PFSK-1 (cell line): ENCODE results near the gene ZNF536.

Experiments used
- FOXP2 ChIP-seq: optimal IDR thresholded peaks from 2 replicates; pipeline ENCODE3; 2011; ENCODE audit warnings: borderline replicate concordance, control low read depth, inconsistent platforms; ENCODE audit not compliant: insufficient read depth; ENCODE audit errors: extremely low read length, extremely low read depth
- POLR2AphosphoS5 ChIP-seq: IDR thresholded peaks from 2 replicates; pipeline ENCODE4 v1.6.1; 2012; ENCODE audit warnings: low read depth, mild to moderate bottlenecking, control low read depth, low read length, moderate library complexity
- SIN3A ChIP-seq: IDR thresholded peaks from 2 replicates; pipeline ENCODE4 v1.6.1; 2012; ENCODE audit warnings: mild to moderate bottlenecking, low read length, moderate library complexity, borderline replicate concordance; ENCODE audit not compliant: insufficient read depth
- TAF1 ChIP-seq: IDR thresholded peaks from 2 replicates; pipeline ENCODE4 v1.6.1; 2012; ENCODE audit warnings: low read length, control low read depth, borderline replicate concordance; ENCODE audit not compliant: insufficient read depth
- TF ChIP-seq, protein P1 (sequence below), 2 experiments: IDR thresholded peaks; 2 replicates each; pipeline versions ENCODE4 v1.6.1 to v1.8.0; 2011 to 2012; ENCODE audit warnings: low read depth in 2 of 2, low read length in 2 of 2, control low read depth in 1 of 2, inconsistent platforms in 1 of 2, mild to moderate bottlenecking in 1 of 2, moderate library complexity in 1 of 2; ENCODE audit not compliant: insufficient read depth in 1 of 2

- TF ChIP-seq, protein P1, sequence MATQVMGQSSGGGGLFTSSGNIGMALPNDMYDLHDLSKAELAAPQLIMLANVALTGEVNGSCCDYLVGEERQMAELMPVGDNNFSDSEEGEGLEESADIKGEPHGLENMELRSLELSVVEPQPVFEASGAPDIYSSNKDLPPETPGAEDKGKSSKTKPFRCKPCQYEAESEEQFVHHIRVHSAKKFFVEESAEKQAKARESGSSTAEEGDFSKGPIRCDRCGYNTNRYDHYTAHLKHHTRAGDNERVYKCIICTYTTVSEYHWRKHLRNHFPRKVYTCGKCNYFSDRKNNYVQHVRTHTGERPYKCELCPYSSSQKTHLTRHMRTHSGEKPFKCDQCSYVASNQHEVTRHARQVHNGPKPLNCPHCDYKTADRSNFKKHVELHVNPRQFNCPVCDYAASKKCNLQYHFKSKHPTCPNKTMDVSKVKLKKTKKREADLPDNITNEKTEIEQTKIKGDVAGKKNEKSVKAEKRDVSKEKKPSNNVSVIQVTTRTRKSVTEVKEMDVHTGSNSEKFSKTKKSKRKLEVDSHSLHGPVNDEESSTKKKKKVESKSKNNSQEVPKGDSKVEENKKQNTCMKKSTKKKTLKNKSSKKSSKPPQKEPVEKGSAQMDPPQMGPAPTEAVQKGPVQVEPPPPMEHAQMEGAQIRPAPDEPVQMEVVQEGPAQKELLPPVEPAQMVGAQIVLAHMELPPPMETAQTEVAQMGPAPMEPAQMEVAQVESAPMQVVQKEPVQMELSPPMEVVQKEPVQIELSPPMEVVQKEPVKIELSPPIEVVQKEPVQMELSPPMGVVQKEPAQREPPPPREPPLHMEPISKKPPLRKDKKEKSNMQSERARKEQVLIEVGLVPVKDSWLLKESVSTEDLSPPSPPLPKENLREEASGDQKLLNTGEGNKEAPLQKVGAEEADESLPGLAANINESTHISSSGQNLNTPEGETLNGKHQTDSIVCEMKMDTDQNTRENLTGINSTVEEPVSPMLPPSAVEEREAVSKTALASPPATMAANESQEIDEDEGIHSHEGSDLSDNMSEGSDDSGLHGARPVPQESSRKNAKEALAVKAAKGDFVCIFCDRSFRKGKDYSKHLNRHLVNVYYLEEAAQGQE (IDR thresholded peaks at IDR 0.05; ENCODE audit: insufficient read depth in 1 of 2, low read depth in 2 of 2, low read length in 2 of 2): no peak
- no peak for TF ChIP-seq POLR2AphosphoS5
- TF ChIP-seq TAF1: no peak
- TF ChIP-seq SIN3A: no peak
- TF ChIP-seq FOXP2: no peak
Measured at GRCh38 chr19:30381366-30381765, 9.2 kb downstream of the ZNF536 start.
